GM23338 (cell line): ENCODE data around the gene BCAS1. TPM values are rescaled to one million over a fixed set of nuclear protein-coding genes. Genes with fewer than 3 reads are reported as not detected.

Experiments
- ATAC-seq: fragments of 200-7000 bp; cut with Tn5 transposase; 3 replicates; pipeline ENCODE4 v1.9.1; 2020
- DNase-seq: peaks from one replicate; pipeline ENCODE4 v3.0.0-alpha.2; 2015; ENCODE audit warnings: low spot score
- H2AFZ ChIP-seq: fragments of 200-600 bp; sonication (generic); 2 replicates; pipeline ENCODE4 v1.8.0; 2016; ENCODE audit warnings: antibody characterized with exemption, mild to moderate bottlenecking, moderate library complexity
- H3F3A ChIP-seq: fragments of 200-600 bp; sonication (generic); replicated peaks from 2 replicates; pipeline ENCODE4 v1.8.0; 2017; ENCODE audit warnings: antibody characterized with exemption, mixed run types, low read depth
- H3K27ac ChIP-seq: fragments of 200-600 bp; sonication (generic); 2 replicates; pipeline ENCODE4 v1.6.1; 2016; ENCODE audit warnings: low read depth
- H3K27me3 ChIP-seq: fragments of 200-600 bp; sonication (generic); 2 replicates; pipeline ENCODE4 v1.8.0; 2016; ENCODE audit warnings: mild to moderate bottlenecking, mixed run types, moderate library complexity; ENCODE audit not compliant: insufficient read depth
- H3K36me3 ChIP-seq: fragments of 200-600 bp; sonication (generic); 2 replicates; pipeline ENCODE4 v1.8.0; 2016; ENCODE audit warnings: mild to moderate bottlenecking; ENCODE audit not compliant: insufficient read depth
- H3K4me1 ChIP-seq: fragments of 200-600 bp; sonication (generic); 2 replicates; pipeline ENCODE4 v1.8.0; 2016; ENCODE audit warnings: mild to moderate bottlenecking, moderate library complexity; ENCODE audit not compliant: insufficient read depth
- H3K4me2 ChIP-seq: fragments of 200-600 bp; sonication (generic); 2 replicates; pipeline ENCODE4 v1.7.1; 2017; ENCODE audit warnings: mixed run types
- H3K4me3 ChIP-seq: fragments of 200-600 bp; sonication (generic); 2 replicates; pipeline ENCODE4 v1.6.1; 2016; ENCODE audit warnings: mixed run types
- H3K79me2 ChIP-seq: fragments of 200-600 bp; sonication (generic); replicated peaks from 2 replicates; pipeline ENCODE4 v1.8.0; 2017; ENCODE audit warnings: mild to moderate bottlenecking; ENCODE audit not compliant: insufficient read depth
- H3K9me2 ChIP-seq: fragments of 200-600 bp; sonication (generic); 2 replicates; pipeline ENCODE4 v1.8.0; 2017; ENCODE audit not compliant: insufficient read depth
- H4K20me1 ChIP-seq: fragments of 200-600 bp; sonication (generic); replicated peaks from 2 replicates; pipeline ENCODE4 v1.8.0; 2017; ENCODE audit warnings: mild to moderate bottlenecking; ENCODE audit not compliant: insufficient read depth
- H3K27ac Mint-ChIP-seq: 2 replicates; pipeline ENCODE4 v1.8.0; 2020; ENCODE audit warnings: inconsistent platforms, mild to moderate bottlenecking, moderate library complexity, mixed read lengths
- H3K27me3 Mint-ChIP-seq: 3 replicates; pipeline ENCODE4 v1.8.0; 2022; ENCODE audit warnings: low read depth, mild to moderate bottlenecking, moderate library complexity, mixed read lengths, inconsistent platforms; ENCODE audit not compliant: insufficient read depth, poor library complexity
- H3K36me3 Mint-ChIP-seq: 3 replicates; pipeline ENCODE4 v1.8.0; 2021; ENCODE audit warnings: low read depth, mild to moderate bottlenecking, inconsistent platforms, moderate library complexity, mixed read lengths
- H3K4me1 Mint-ChIP-seq: 3 replicates; pipeline ENCODE4 v1.8.0; 2020; ENCODE audit warnings: mild to moderate bottlenecking, inconsistent platforms, mixed read lengths
- H3K4me3 Mint-ChIP-seq: 3 replicates; pipeline ENCODE4 v1.8.0; 2021; ENCODE audit warnings: moderate library complexity, mild to moderate bottlenecking, inconsistent platforms, mixed read lengths
- H3K9me3 Mint-ChIP-seq: 3 replicates; pipeline ENCODE4 v1.8.0; 2020; ENCODE audit warnings: moderate library complexity, mild to moderate bottlenecking, inconsistent platforms, mixed read lengths
- CREB1 ChIP-seq: fragments of 250-450 bp; sonication (Bioruptor Pico); IDR thresholded peaks from 2 replicates; pipeline ENCODE4 v1.5.0; 2020; ENCODE audit warnings: low read depth, mild to moderate bottlenecking, moderate library complexity
- CTCF ChIP-seq, 2 experiments: fragments of 200-600 bp in 1 of 2; sonication (generic) in 1 of 2; conservative IDR thresholded peaks; 2 replicates each; pipeline versions ENCODE4 v1.5.1 to v1.6.1; 2016 to 2017; ENCODE audit warnings: antibody characterized with exemption in 2 of 2, low read depth in 2 of 2, mild to moderate bottlenecking in 2 of 2, moderate library complexity in 1 of 2
- EZH2 ChIP-seq: fragments of 200-600 bp; sonication (generic); IDR thresholded peaks from one replicate; pipeline ENCODE4 v1.8.0; 2017; ENCODE audit warnings: antibody characterized with exemption, mild to moderate bottlenecking, low read depth; ENCODE audit not compliant: unreplicated experiment
- EZH2phosphoT487 ChIP-seq: fragments of 200-600 bp; sonication (generic); IDR thresholded peaks from one replicate; pipeline ENCODE4 v1.8.1; 2018; ENCODE audit warnings: antibody characterized with exemption; ENCODE audit not compliant: unreplicated experiment
- NANOG ChIP-seq: IDR thresholded peaks from 2 replicates; pipeline ENCODE4 v1.6.1; 2016; ENCODE audit warnings: antibody characterized with exemption, borderline replicate concordance
- POLR2AphosphoS5 ChIP-seq: IDR thresholded peaks from 2 replicates; pipeline ENCODE4 v1.6.1; 2016; ENCODE audit warnings: antibody characterized with exemption, low read depth
- REST ChIP-seq: IDR thresholded peaks from one replicate; pipeline ENCODE4 v1.6.1; 2018; ENCODE audit warnings: antibody characterized with exemption; ENCODE audit not compliant: unreplicated experiment
- STAT1 ChIP-seq: IDR thresholded peaks from one replicate; pipeline ENCODE4 v1.6.1; 2016; ENCODE audit warnings: antibody characterized with exemption; ENCODE audit not compliant: unreplicated experiment
- ZNF114 ChIP-seq: fragments of 250-450 bp; sonication (Bioruptor Pico); IDR thresholded peaks from 2 replicates; pipeline ENCODE4 v1.5.0; 2020; ENCODE audit warnings: mild to moderate bottlenecking, moderate library complexity
- ZNF331 ChIP-seq: fragments of 250-450 bp; sonication (Bioruptor Pico); IDR thresholded peaks from 2 replicates; pipeline ENCODE4 v1.5.0; 2020; ENCODE audit warnings: low read depth, mild to moderate bottlenecking, moderate library complexity
- ZNF462 ChIP-seq: fragments of 250-450 bp; sonication (Bioruptor Pico); IDR thresholded peaks from 2 replicates; pipeline ENCODE4 v1.5.0; 2020; ENCODE audit warnings: mild to moderate bottlenecking, moderate library complexity
- polyA plus RNA-seq: library from polyadenylated mRNA; unstranded; fragments of >200 nt; fragmentation: Nextera tagmentation; extraction: Ambion mirVana; gene quantifications from 2 replicates; pipeline ENCODE4 v1.2.1, GENCODE V29; 2016
- total RNA-seq: library from RNA; depleted of rRNA; stranded (reverse); fragments of >200 nt; shearing (Covaris generic); gene quantifications from 2 replicates; pipeline ENCODE4 v1.2.3, GENCODE V29; 2014
- TF ChIP-seq, protein P1 (sequence below): IDR thresholded peaks from 2 replicates; pipeline ENCODE4 v1.6.1; 2016; ENCODE audit warnings: antibody characterized with exemption

BCAS1 gene
- total and polyA plus RNA-seq, 2 experiments from 2014 or later: 0.17 to 0.19 TPM

DNA sequence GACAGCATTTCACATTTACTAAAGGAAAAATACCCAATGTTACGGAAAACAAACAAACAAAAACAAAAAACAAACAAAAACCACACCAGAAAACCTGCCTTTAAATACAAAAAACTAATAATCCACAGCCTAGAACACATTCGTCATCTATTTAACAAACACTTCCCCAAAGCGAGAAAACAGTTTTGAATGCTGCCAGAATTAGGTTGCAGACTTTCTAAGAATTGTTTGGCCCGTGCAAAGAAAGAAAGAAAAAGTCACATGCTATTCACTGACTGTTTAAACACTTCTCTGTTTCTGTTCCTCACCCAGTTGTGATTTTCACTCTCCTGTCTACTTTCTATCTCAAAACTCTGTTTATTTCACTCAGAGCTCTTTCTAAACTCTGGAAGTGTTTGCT is 52.5 kb downstream of the BCAS1 start:
- no peaks in the 10 kb centered on the region for H3K79me2 ChIP-seq
- no peak overlapping the region for H3K27ac ChIP-seq
- no peaks in the 10 kb centered on the region for H3K9me2 ChIP-seq
- Mint-ChIP-seq H3K9me3 (no peaks in the 10 kb centered on the region), H3K4me3 (no peak overlapping the region), H3K27ac (no peak overlapping the region), H3K36me3 (no peaks in the 10 kb centered on the region), H3K4me1 (peaks cover 2% of the 10 kb centered on the region; the same call in 2 of the 3 replicates), H3K27me3 (no peaks in the 10 kb centered on the region)
- no peak for DNase-seq
- no peak for TF ChIP-seq REST
- no peak for TF ChIP-seq STAT1
- no peak for TF ChIP-seq ZNF462 (CRISPR knock-in tag)
- TF ChIP-seq CREB1 (CRISPR knock-in tag): no peak
- TF ChIP-seq EZH2: no peak
- TF ChIP-seq CTCF (conservative IDR thresholded peaks at IDR 0.05; ENCODE audit: low read depth in 2 of 2): no peak
- no peak for TF ChIP-seq ZNF331 (CRISPR knock-in tag)
- TF ChIP-seq ZNF114 (CRISPR knock-in tag): no peak
- no peak for TF ChIP-seq EZH2phosphoT487
- TF ChIP-seq, protein P1, sequence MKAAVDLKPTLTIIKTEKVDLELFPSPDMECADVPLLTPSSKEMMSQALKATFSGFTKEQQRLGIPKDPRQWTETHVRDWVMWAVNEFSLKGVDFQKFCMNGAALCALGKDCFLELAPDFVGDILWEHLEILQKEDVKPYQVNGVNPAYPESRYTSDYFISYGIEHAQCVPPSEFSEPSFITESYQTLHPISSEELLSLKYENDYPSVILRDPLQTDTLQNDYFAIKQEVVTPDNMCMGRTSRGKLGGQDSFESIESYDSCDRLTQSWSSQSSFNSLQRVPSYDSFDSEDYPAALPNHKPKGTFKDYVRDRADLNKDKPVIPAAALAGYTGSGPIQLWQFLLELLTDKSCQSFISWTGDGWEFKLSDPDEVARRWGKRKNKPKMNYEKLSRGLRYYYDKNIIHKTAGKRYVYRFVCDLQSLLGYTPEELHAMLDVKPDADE: no peak
- TF ChIP-seq POLR2AphosphoS5: no peak
- no peak for TF ChIP-seq NANOG
- no peaks in the 10 kb centered on the region for H3K36me3 ChIP-seq
- H3K4me3 ChIP-seq: no peak overlapping the region
- H2AFZ ChIP-seq: no peak overlapping the region
- H3K4me2 ChIP-seq: no peak overlapping the region
- no peaks in the 10 kb centered on the region for H3K4me1 ChIP-seq
- no peaks in the 10 kb centered on the region for H4K20me1 ChIP-seq
- no peak for ATAC-seq
- H3K27me3 ChIP-seq: no peaks in the 10 kb centered on the region
- H3F3A ChIP-seq: no peaks in the 10 kb centered on the region
